Stimulated activated CD4-positive, alpha-beta T cell treated with anti-CD3 and anti-CD28 coated beads, Interleukin-1b, Interleukin-23, amount 100 ng/mL, for 4 hours (primary cell): ENCODE measurements around the gene STS.

Experiments
- DNase-seq, 2 donors: peaks; one replicate each; pipeline ENCODE4 v3.0.0-alpha.2; 2020; ENCODE audit warnings: low read depth in 2 of 2

Gene STS

DNA sequence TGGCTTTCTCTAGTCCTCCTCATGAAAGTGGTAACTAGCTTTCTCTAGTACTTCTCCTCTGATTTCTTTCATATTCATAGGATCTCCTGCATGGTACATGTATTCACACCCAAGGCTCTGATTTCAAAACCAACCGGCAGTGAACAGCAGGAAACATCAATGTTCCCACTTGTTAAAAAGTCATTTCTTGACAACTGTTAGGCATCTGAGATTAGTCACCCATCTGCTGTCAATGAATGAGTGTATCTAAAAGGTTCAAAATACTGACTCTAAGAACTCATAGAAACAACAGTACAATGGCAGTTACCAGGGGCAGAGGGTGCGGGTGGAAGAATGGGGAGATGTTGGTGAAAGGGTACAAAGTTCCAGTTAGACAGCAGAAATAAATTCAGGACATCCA lies 31.9 kb downstream of the STS start:
- no peak for DNase-seq

DNA sequence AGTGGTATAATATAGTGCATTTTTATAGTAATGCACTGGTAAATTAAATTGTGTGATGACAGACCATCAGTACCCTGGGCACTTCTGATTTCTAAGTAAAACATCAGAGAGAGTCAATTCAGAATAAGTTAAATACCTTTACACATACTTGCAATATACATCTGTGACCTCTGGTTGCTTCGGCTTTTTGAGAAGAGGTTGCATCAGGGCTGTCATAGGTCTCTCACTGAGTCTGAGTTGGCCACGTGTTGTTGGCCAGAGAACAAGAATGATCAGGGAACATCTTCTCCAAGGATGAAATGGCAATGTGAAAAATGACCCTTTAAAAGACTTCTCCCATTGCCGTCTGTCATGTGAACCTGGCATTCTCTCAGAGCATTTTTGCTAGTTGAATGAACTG lies 37.3 kb downstream of the STS start:
- DNase-seq: no peak

DNA sequence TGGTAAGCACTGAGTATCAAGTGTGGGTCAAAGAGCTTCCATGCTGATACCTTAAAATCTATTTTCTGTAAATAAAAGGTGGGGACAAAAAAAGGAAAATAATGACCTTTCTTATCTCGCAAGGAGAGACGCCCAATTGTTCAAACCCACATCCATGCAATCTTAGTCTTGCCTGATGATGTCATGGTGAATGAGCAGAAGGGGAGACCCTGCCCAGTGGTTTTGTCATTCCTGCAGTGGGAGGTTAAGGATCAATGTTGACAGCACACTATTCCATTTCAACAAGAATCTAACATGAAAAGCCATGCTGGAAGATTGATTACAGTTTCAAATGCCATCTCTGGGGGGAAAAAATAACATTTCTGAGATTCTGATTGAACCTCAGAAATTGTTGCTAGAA lies 41.2 kb downstream of the STS start:
- DNase-seq: no peak

DNA sequence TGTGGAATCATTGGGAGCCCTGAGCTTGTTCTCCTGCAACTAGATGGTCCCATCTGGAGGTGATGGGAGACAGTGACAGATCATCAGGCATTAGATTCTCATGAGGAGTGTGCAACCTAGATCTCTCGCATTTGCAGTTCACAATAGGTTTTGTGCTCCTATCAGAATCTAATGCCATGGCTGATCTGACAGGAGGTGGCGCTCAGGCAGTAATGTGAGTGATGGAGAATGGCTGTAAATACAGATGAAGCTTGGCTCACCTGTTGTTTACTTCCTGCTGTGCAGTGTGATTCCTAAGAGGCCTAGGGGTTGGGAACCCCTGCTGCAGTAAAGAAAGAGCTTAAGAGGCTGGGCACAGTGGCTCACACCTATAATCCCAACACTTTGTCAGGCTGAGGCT lies 42.6 kb downstream of the STS start:
- DNase-seq: no peak

DNA sequence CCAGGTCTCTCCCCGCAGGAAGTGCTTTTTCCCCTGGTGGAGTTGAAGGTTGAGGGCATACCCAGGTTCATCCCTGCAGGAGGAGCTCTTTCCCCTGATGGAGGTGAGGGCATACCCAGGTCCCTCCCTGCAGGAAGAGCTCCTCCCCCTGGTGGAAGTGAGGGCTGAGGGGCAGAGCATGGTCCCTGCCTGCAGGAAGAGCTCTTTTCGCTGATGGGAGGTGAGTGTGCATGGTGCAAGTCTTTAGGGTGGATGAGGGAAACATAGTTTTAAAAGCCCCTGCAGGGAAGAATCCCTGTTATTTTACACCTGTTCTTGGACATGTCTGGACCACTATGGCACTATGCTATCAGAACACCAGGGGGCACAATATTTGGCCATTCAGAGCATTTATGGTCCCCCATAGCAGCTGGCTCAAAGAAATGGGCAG lies 44.2 kb downstream of the STS start:
- DNase-seq: no peak

DNA sequence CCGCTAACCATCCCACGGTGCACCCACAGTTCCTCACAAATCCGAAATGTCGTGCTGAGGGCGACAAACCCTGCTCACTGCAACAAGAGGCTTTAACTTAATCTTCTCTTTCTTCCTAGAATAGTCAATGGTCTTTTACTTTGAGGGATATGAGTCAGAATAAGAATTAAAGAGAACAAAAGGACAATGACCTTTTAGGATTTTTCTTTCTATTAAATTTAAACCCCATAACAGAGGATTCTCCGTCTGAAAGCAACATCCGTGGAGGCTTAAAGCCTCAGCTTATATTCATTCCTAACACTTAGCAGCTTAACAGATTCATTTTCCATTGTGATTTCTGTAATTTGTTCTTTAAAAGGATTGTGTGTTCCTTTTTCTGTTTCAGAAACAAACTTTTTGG lies 45.4 kb downstream of the STS start:
- DNase-seq: no peak

DNA sequence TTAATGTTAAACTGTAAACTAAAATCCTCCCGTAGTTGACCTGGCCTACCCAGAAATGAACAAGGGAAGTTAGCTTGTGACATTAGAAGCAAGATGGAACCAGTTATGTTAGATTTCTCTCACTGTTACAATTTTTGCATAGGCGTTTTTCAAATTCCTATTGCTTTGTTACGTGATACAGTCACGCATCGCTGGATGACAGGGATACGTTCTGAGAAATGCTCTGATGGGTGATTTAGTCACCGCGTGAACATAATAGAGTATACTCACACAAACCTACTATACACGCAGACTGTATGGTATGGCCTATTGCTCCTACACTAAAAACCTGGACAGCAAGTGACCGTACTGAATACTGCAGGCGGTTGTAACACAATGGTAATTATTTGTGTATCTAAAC lies 47.1 kb downstream of the STS start:
- no peak for DNase-seq
